Omental fat pad (tissue), 4 donors: Measurements from ENCODE around the gene RAF1. TPM values are rescaled to one million over a fixed set of nuclear protein-coding genes. Genes with fewer than 3 reads are reported as not detected.
A peak's percentile ranks its signal among the peaks of the same experiment; 100 is the strongest.
"Not testable (repeated sequence)": the region's sequence is repeated elsewhere in the genome, so short reads cannot be mapped to it uniquely, and the experiment has no call there.

Source experiments
- ATAC-seq: fragments of 150-250 bp; one replicate; pipeline ENCODE4 v1.9.1; 2016; ENCODE audit warnings: mild to moderate bottlenecking, moderate library complexity; ENCODE audit not compliant: low FRiP score
- DNase-seq: peaks from one replicate; pipeline ENCODE4 v3.0.0-alpha.2; 2019; ENCODE audit warnings: low spot score
- total RNA-seq, 4 donors: library from RNA; depleted of rRNA; stranded (reverse); fragments of >200 nt; gene quantifications; one replicate each; pipeline ENCODE4 v1.1.0, GENCODE V29; 2016
- TF ChIP-seq, protein P1 (sequence below), 3 donors: fragments of 450-650 bp; IDR thresholded peaks; one replicate each; pipeline ENCODE4 v1.5.1; 2016 to 2017; ENCODE audit warnings: antibody characterized with exemption in 3 of 3, mild to moderate bottlenecking in 3 of 3, moderate library complexity in 2 of 3

Gene RAF1
- total RNA-seq, 4 donors from 2014 or later, result 83.4 to 120 (median 106) TPM

DNA sequence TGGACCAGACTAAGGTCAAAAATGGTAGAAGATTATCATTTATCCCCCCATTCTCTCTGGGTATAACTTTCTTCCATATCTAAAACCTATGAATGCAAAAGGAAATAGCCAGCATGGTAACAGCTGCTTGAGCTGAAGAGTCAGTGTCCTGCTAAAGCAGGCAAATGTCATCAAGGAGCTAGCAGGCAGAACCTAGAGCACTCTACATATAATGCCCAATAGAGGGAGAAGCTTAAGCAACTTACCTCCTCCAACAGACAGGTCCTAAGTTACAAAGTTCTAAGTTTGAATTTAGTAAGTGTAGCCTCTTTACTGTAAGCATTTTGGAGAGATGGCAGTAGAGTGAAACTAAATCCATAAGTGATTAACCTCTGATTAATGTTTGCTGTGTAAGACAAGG, 7.7 kb downstream of the RAF1 start:
- TF ChIP-seq, protein P1, sequence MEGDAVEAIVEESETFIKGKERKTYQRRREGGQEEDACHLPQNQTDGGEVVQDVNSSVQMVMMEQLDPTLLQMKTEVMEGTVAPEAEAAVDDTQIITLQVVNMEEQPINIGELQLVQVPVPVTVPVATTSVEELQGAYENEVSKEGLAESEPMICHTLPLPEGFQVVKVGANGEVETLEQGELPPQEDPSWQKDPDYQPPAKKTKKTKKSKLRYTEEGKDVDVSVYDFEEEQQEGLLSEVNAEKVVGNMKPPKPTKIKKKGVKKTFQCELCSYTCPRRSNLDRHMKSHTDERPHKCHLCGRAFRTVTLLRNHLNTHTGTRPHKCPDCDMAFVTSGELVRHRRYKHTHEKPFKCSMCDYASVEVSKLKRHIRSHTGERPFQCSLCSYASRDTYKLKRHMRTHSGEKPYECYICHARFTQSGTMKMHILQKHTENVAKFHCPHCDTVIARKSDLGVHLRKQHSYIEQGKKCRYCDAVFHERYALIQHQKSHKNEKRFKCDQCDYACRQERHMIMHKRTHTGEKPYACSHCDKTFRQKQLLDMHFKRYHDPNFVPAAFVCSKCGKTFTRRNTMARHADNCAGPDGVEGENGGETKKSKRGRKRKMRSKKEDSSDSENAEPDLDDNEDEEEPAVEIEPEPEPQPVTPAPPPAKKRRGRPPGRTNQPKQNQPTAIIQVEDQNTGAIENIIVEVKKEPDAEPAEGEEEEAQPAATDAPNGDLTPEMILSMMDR (IDR thresholded peaks at IDR 0.05), result no peak
- no peak for DNase-seq
- ATAC-seq, result no peak

DNA sequence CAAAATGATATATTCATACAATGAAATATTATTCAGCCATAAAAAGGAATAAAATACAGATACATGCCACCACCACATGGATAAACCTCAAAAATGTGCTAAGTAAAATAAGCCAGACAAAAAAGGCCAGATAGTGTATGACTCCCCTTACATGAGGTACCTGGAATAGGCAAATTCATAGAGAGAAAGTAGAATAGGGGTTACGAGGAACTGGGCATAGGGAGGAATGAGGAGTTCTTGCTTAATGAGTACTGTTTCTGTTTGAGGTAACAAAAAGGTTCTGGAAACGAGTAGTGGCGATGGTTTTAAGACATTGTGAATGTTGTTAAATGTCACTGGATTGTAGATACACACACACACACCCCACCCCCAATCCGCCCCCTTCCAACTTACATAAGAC, 8.2 kb downstream of the RAF1 start:
- TF ChIP-seq, protein P1 (IDR thresholded peaks at IDR 0.05), result no peak
- DNase-seq (no peak), ATAC-seq (no peak)

- ATAC-seq (no peak), DNase-seq (no peak)
- TF ChIP-seq, protein P1 (IDR thresholded peaks at IDR 0.05), result no peak
These were observed 10.2 kb downstream of the RAF1 start for GRCh38 chr3:12653747-12654146.

- TF ChIP-seq, protein P1 (IDR thresholded peaks at IDR 0.05), result no peak
- ATAC-seq (no peak), DNase-seq (no peak)
These were observed 15.4 kb downstream of the RAF1 start for GRCh38 chr3:12648384-12648959.

GRCh38 chr3:12644331-12644937, 19.5 kb downstream of the RAF1 start:
- TF ChIP-seq, protein P1 (IDR thresholded peaks at IDR 0.05), result no peak
- DNase-seq, result no peak
- ATAC-seq, result peak; percentile 81

DNA sequence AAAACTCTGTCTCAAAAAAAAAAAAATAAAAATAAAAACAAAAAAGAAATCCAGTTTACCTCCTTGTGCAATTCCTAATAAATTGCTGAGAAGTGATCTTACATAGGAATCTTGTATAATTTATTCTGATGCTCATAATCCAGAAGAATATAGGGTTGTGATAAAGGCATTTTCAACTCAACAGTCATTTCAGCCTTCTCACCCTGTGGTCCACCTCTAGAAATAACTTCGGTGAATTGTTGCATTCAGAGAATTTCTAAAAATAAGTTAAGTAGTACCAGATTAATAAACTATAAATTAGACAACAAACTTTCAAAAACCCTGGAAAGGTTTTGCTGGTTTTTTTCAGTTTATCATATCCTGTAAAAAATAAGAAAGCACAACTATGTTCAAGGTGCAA, 20.2 kb downstream of the RAF1 start:
- ATAC-seq (no peak), DNase-seq (no peak)
- TF ChIP-seq, protein P1 (IDR thresholded peaks at IDR 0.05), result no peak

DNA sequence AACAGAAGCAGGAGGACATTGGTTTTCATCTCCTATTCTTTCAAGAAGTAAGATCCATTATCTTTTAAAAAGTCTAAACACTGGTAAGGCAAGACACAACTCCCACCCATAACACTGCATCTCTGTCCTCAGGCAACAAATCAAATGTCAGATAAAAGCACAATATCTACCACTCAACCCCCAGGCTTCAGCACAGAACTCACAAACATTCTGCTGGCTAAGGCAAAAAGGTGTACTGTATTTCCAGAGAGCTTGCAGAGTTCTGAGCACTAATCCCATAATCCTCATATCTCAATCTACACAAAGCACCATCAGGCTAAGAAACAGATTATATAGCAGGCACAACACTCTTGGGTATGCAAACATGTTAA, 20.9 kb downstream of the RAF1 start:
- TF ChIP-seq, protein P1 (IDR thresholded peaks at IDR 0.05), result no peak
- DNase-seq, result no peak
- ATAC-seq, result no peak

- DNase-seq, result not testable (repeated sequence)
These were observed 23.1 kb downstream of the RAF1 start for GRCh38 chr3:12640853-12641252.

More at GRCh38 chr3:12640853-12641252, 23.1 kb downstream of the RAF1 start:
- not testable (repeated sequence) for ATAC-seq
